Large intestine (tissue), 3 donors: ENCODE results near the gene CDH13. TPM values are rescaled to one million over a fixed set of nuclear protein-coding genes. Genes with fewer than 3 reads are reported as not detected.
A peak's percentile ranks its signal among the peaks of the same experiment; 100 is the strongest.

Source experiments
- DNase-seq, 2 donors: peaks; one replicate each; pipeline versions ENCODE4 v3.0.0 to v3.0.0-alpha.2; 2013
- H3K27ac ChIP-seq: one replicate; pipeline ENCODE4 v1.5.1; 2013; ENCODE audit warnings: low read length
- H3K27me3 ChIP-seq: 2 replicates; pipeline ENCODE4 v1.6.1; 2013; ENCODE audit warnings: low read length; ENCODE audit not compliant: control insufficient read depth, insufficient read depth
- H3K36me3 ChIP-seq: 2 replicates; pipeline ENCODE4 v1.6.1; 2013; ENCODE audit warnings: low read length; ENCODE audit not compliant: control insufficient read depth, insufficient read depth
- H3K4me1 ChIP-seq: one replicate; pipeline ENCODE4 v1.6.1; 2013; ENCODE audit warnings: low read length; ENCODE audit not compliant: control insufficient read depth, insufficient read depth
- H3K4me3 ChIP-seq: one replicate; pipeline ENCODE4 v1.5.1; 2013; ENCODE audit warnings: low read length
- H3K9me3 ChIP-seq: one replicate; pipeline ENCODE4 v1.6.1; 2013; ENCODE audit warnings: mild to moderate bottlenecking, low read depth, low read length, moderate library complexity; ENCODE audit not compliant: control insufficient read depth
- WGBS: methylation state at CpG from one replicate; pipeline ENCODE4 v1.1.5; 2013; ENCODE audit warnings: low lambda C conversion rate; ENCODE audit not compliant: insufficient coverage; 5-methylcytosine and 5-hydroxymethylcytosine counted together
- polyA plus RNA-seq: library from polyadenylated mRNA; unstranded; fragments of 120-200 nt; gene quantifications from one replicate; pipeline ENCODE4 v1.2.1, GENCODE V29; 2013

Gene CDH13
- polyA plus RNA-seq, 1 donor: 17.1 TPM

DNA sequence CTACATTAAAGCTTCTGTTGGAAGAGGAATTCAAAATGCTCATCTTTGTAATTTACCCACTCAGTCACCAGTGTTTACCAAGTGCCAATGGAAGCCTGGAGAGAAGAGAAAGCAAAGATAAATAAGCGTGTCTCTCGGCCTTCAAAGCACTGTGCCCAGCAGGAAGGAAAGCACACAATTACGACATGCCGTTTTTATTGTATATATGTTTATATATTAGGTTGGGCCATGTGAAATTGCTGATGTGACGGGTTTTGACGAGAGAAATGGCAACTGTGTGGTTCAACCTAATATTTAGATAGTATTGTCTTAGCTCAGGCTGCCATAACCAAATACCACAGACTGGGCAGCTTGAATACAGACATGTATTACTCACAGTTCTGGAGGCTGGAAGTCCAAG lies 1101.7 kb downstream of the CDH13 start:
- DNase-seq: no peak
- Histone ChIP-seq H3K27ac (no peak overlapping the region), H3K4me1 (no peaks in the 10 kb centered on the region), H3K27me3 (no peaks in the 10 kb centered on the region), H3K4me3 (no peak overlapping the region), H3K9me3 (no peaks in the 10 kb centered on the region), H3K36me3 (no peaks in the 10 kb centered on the region)
- WGBS: 60% methylated on average over 1 of the region's 6 CpGs

DNA sequence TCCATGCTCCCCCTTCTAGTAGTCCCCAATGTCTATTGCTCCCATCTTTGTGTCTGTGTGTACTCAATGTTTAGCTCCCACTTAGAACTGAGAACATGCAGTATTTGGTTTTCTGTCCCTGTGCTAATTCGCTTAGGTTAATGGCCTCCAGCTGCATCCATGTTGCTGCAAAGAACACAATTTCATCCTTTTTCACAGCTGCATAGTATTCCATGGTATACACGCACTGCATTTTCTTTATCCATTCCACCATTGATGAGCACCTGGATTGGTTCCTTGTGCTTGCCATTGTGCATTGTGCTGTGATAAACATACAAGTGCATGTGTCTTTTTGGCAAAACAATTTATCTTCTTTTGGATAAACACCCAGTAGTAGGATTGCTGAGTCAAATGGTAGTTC lies 1104.0 kb downstream of the CDH13 start:
- DNase-seq: no peak
- H3K4me3 ChIP-seq: no peak overlapping the region
- no peaks in the 10 kb centered on the region for H3K36me3 ChIP-seq
- no peaks in the 10 kb centered on the region for H3K9me3 ChIP-seq
- WGBS: no CpG with 5 or more reads among the region's 2 CpGs
- no peaks in the 10 kb centered on the region for H3K27me3 ChIP-seq
- no peaks in the 10 kb centered on the region for H3K4me1 ChIP-seq
- no peak overlapping the region for H3K27ac ChIP-seq

DNA sequence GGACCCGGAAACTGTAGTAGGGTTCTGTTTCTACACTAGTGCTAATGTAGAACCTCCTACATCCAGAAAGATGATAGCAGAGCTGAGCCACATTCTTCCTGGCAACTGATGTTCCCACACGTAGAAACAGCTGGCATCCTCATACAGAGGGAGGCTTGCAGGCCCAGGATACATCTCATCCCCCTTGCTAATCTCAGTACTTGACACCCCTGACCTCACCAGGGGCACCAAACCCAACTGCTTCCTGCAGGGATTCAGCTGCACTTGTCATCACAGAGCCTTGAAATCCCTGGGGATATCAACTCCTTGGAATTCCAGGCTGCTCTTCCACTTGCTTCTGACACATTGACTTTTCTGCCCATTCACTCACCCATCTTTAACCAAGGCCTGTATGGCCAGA lies 1105.8 kb downstream of the CDH13 start:
- no peaks in the 10 kb centered on the region for H3K4me1 ChIP-seq
- no peak for DNase-seq
- no peak overlapping the region for H3K27ac ChIP-seq
- no peaks in the 10 kb centered on the region for H3K9me3 ChIP-seq
- no peak overlapping the region for H3K4me3 ChIP-seq
- no CpG with 5 or more reads among the region's 2 CpGs for WGBS
- no peaks in the 10 kb centered on the region for H3K27me3 ChIP-seq
- no peaks in the 10 kb centered on the region for H3K36me3 ChIP-seq

- Histone ChIP-seq H3K4me3 (no peak overlapping the region), H3K9me3 (no peaks in the 10 kb centered on the region), H3K27ac (no peak overlapping the region), H3K4me1 (no peaks in the 10 kb centered on the region), H3K36me3 (no peaks in the 10 kb centered on the region), H3K27me3 (no peaks in the 10 kb centered on the region)
- DNase-seq: no peak
- WGBS: no CpG with 5 or more reads among the region's 9 CpGs
Observed at GRCh38 chr16:83733301-83733700, 1106.5 kb downstream of the CDH13 start.

DNA sequence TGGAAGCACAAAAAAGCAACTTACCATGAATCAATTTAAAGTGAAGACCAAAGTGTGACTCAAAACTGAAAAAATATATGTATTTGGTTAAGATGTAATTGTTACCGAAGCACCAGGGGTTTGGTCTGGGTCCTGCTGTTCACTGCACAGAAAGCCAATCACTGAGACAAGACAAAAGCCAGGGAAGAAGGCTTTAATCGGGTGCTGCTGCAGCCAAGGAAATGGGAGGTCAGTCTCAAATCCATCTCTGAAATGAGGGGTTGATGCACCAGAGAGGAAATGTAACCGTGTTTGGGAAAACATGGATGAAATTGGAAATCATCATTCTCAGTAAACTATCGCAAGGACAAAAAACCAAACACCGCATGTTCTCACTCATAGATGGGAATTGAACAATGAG lies 1107.4 kb downstream of the CDH13 start:
- WGBS: 0% methylated on average over 1 of the region's 5 CpGs

DNA sequence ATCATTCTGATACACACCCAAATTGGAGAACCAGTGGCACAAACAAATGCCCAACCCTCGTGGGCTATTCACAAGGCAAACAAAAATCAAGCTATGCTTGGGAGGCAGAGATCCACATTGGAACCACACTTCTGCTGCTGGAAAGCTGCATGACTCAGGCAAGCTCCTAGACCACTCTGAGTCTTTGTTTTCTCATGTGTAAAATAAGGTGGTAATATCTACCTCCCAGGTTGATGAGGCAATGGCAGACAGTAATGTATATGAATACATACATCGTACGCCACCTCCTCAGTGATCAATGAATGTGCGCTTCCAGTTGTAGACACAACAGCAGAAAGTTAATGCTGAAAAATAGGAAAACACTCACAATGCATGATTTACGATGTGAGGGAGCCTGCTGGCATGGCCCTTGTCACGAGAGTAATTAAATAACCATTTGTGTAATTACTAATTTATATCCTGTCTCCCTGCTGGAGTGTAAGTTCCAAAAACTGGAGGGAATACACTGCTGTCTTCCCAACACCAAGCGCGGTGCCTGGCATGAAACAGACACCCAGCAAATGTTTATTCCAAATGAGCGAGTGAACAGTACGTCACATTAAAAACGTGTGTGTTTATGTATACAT lies 1111.1 kb downstream of the CDH13 start:
- DNase-seq: no peak
- 80% methylated on average over 1 of the region's 11 CpGs for WGBS
- no peaks in the 10 kb centered on the region for H3K27me3 ChIP-seq
- H3K9me3 ChIP-seq: no peaks in the 10 kb centered on the region
- H3K4me3 ChIP-seq: no peak overlapping the region
- H3K27ac ChIP-seq: no peak overlapping the region
- H3K36me3 ChIP-seq: no peaks in the 10 kb centered on the region
- H3K4me1 ChIP-seq: no peaks in the 10 kb centered on the region

More for the DNA sequence above, 1107.4 kb downstream of the CDH13 start:
- no peak overlapping the region for H3K27ac ChIP-seq
- no peak overlapping the region for H3K4me3 ChIP-seq
- no peaks in the 10 kb centered on the region for H3K36me3 ChIP-seq
- DNase-seq: no peak
- H3K27me3 ChIP-seq: no peaks in the 10 kb centered on the region
- no peaks in the 10 kb centered on the region for H3K4me1 ChIP-seq
- no peaks in the 10 kb centered on the region for H3K9me3 ChIP-seq

GRCh38 chr16:83738923-83739503 lies 1112.2 kb downstream of the CDH13 start:
- no peaks in the 10 kb centered on the region for H3K36me3 ChIP-seq
- no peaks in the 10 kb centered on the region for H3K9me3 ChIP-seq
- no peak overlapping the region for H3K4me3 ChIP-seq
- H3K27ac ChIP-seq: no peak overlapping the region
- no peak for DNase-seq
- no peaks in the 10 kb centered on the region for H3K27me3 ChIP-seq
- WGBS: no CpG with 5 or more reads among the region's 7 CpGs
- no peaks in the 10 kb centered on the region for H3K4me1 ChIP-seq

GRCh38 chr16:83742124-83742899 lies 1115.5 kb downstream of the CDH13 start:
- Histone ChIP-seq H3K4me1 (no peaks in the 10 kb centered on the region), H3K9me3 (no peaks in the 10 kb centered on the region), H3K4me3 (no peak overlapping the region), H3K27me3 (no peaks in the 10 kb centered on the region), H3K36me3 (no peaks in the 10 kb centered on the region), H3K27ac (no peak overlapping the region)
- peak in 1 of 2 donors; percentile 24 for DNase-seq
- WGBS: 92% methylated on average over 6 of the region's 22 CpGs

DNA sequence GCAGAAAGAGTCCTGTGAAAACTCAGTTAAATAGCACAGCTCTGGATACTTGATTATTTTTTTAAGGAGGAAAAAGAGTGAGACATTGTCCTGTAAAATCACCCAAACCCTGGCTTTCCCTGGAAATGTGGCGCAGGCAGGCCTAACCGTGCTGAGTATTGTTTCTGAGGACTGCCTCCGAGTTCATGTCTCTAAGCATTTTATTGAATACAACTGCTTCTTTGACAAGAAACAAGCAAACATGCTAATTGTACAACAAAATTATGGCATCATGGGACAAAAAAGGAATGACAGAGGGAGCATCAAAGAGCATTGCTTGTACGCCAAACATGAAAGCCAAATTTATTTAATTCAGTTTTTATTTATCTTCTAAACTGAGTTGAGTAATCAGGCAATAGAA lies 1116.5 kb downstream of the CDH13 start:
- H3K4me1 ChIP-seq: no peaks in the 10 kb centered on the region
- no peak overlapping the region for H3K27ac ChIP-seq
- no peak overlapping the region for H3K4me3 ChIP-seq
- no peaks in the 10 kb centered on the region for H3K9me3 ChIP-seq
- no peaks in the 10 kb centered on the region for H3K36me3 ChIP-seq
- 100% methylated on average over 1 of the region's 4 CpGs for WGBS
- H3K27me3 ChIP-seq: no peaks in the 10 kb centered on the region
- no peak for DNase-seq

- no peaks in the 10 kb centered on the region for H3K36me3 ChIP-seq
- no peaks in the 10 kb centered on the region for H3K4me1 ChIP-seq
- H3K27ac ChIP-seq: no peak overlapping the region
- WGBS: no CpG with 5 or more reads among the region's 6 CpGs
- no peak overlapping the region for H3K4me3 ChIP-seq
- no peaks in the 10 kb centered on the region for H3K9me3 ChIP-seq
- DNase-seq: no peak
- H3K27me3 ChIP-seq: no peaks in the 10 kb centered on the region
Observed at GRCh38 chr16:83743720-83744119, 1117.0 kb downstream of the CDH13 start.
